H1 (cell line): ENCODE results near the gene AIRE. TPM values are rescaled to one million over a fixed set of nuclear protein-coding genes. Genes with fewer than 3 reads are reported as not detected.

Experiments
- CTCF ChIA-PET: fragments of 300-600 bp; sonication (Branson Sonifier 250); formaldehyde crosslinking; loops from one replicate; lab custom pipeline; 2021; ENCODE audit not compliant: partially characterized antibody; lab: Charles Lee
- POLR2A ChIA-PET: fragments of 300-600 bp; sonication (Branson Sonifier 250); formaldehyde crosslinking; loops from one replicate; lab custom pipeline; 2021; ENCODE audit warnings: inconsistent platforms; ENCODE audit not compliant: partially characterized antibody; lab: Charles Lee
- DNase-seq, 2 experiments: peaks; one replicate each; pipeline versions ENCODE4 v3.0.0 to v3.0.0-alpha.2; 2010 to 2022; ENCODE audit warnings: low spot score in 2 of 2, low read depth in 1 of 2, mixed read lengths in 1 of 2
- FAIRE-seq: peaks from 2 replicates; lab custom pipeline; 2011; peaks lifted over from hg19 to GRCh38; lab: Jason Lieb, UNC
- H2AFZ ChIP-seq: 2 replicates; pipeline ENCODE4 v1.8.1; 2012; ENCODE audit warnings: low read length, inconsistent platforms
- H2AK5ac ChIP-seq: 2 replicates; pipeline ENCODE4 v1.6.1; 2013; ENCODE audit warnings: low read depth, low read length
- H2BK120ac ChIP-seq: replicated peaks from 2 replicates; pipeline ENCODE3; 2013; ENCODE audit warnings: low read depth, low read length, inconsistent platforms
- H2BK12ac ChIP-seq: 2 replicates; pipeline ENCODE4 v1.6.1; 2013; ENCODE audit warnings: low read depth, low read length
- H2BK15ac ChIP-seq: 2 replicates; pipeline ENCODE4 v1.6.1; 2013; ENCODE audit warnings: low read length
- H2BK20ac ChIP-seq: 2 replicates; pipeline ENCODE4 v1.6.1; 2013; ENCODE audit warnings: low read length
- H2BK5ac ChIP-seq: 2 replicates; pipeline ENCODE4 v1.6.1; 2013; ENCODE audit warnings: low read depth, low read length
- H3K14ac ChIP-seq: 2 replicates; pipeline ENCODE4 v1.6.1; 2013; ENCODE audit warnings: inconsistent platforms; ENCODE audit not compliant: insufficient read length
- H3K18ac ChIP-seq: 2 replicates; pipeline ENCODE4 v1.6.1; 2013; ENCODE audit warnings: low read length; ENCODE audit errors: extremely low read depth
- H3K23ac ChIP-seq: 2 replicates; pipeline ENCODE4 v1.6.1; 2013; ENCODE audit warnings: inconsistent platforms; ENCODE audit not compliant: insufficient read length
- H3K23me2 ChIP-seq: 2 replicates; pipeline ENCODE4 v1.6.1; 2013; ENCODE audit warnings: low read depth, low read length
- H3K27ac ChIP-seq: 2 replicates; pipeline ENCODE4 v1.6.1; 2011; ENCODE audit warnings: low read depth, low read length, inconsistent platforms
- H3K27me3 ChIP-seq, 4 experiments: replicated peaks in 1 of 4; 1 replicate in 1 of 4; 2 replicates in 3 of 4; pipeline versions ENCODE4 v1.6.1 to v1.8.1; 2011 to 2013; ENCODE audit warnings: low read length in 3 of 4, mild to moderate bottlenecking in 3 of 4, inconsistent platforms in 2 of 4, mixed read lengths in 2 of 4, moderate library complexity in 1 of 4; ENCODE audit not compliant: control insufficient read depth in 3 of 4, insufficient read depth in 3 of 4; ENCODE audit errors: extremely low read depth in 1 of 4
- H3K36me3 ChIP-seq, 4 experiments: 2 replicates each; pipeline versions ENCODE4 v1.6.1 to v1.8.1; 2011 to 2013; ENCODE audit warnings: mild to moderate bottlenecking in 4 of 4, low read length in 3 of 4, moderate library complexity in 2 of 4, control low read depth in 1 of 4, inconsistent platforms in 1 of 4; ENCODE audit not compliant: insufficient read depth in 4 of 4, control insufficient read depth in 2 of 4
- H3K4ac ChIP-seq: replicated peaks from 2 replicates; pipeline ENCODE3; 2013; ENCODE audit warnings: low read length, low read depth, mixed read lengths, inconsistent platforms; ENCODE audit not compliant: insufficient read length
- H3K4me1 ChIP-seq, 4 experiments: replicated peaks in 1 of 4; 1 replicate in 1 of 4; 2 replicates in 3 of 4; pipeline versions ENCODE4 v1.6.1 to v1.8.1; 2011 to 2013; ENCODE audit warnings: low read length in 3 of 4, inconsistent platforms in 2 of 4, mixed read lengths in 1 of 4; ENCODE audit not compliant: insufficient read depth in 4 of 4, control insufficient read depth in 3 of 4
- H3K4me2 ChIP-seq, 2 experiments: 2 replicates each; pipeline versions ENCODE4 v1.6.1 to v1.8.1; 2011 to 2013; ENCODE audit warnings: low read depth in 2 of 2, low read length in 2 of 2, control low read depth in 1 of 2, inconsistent platforms in 1 of 2, mild to moderate bottlenecking in 1 of 2; ENCODE audit not compliant: insufficient read depth in 1 of 2
- H3K4me3 ChIP-seq, 4 experiments: fragments of 200-600, 300-600 bp in 1 of 4; sonication (generic), shearing (Covaris generic), sonication (Bioruptor Twin) in 1 of 4; 2 replicates each; pipeline versions ENCODE4 v1.5.1 to v1.8.1; 2011 to 2016; ENCODE audit warnings: low read length in 4 of 4, low read depth in 3 of 4, control low read depth in 2 of 4, inconsistent platforms in 2 of 4, mild to moderate bottlenecking in 2 of 4, mixed read lengths in 1 of 4, moderate library complexity in 1 of 4; ENCODE audit not compliant: insufficient read depth in 2 of 4; ENCODE audit errors: extremely low read depth in 1 of 4
- H3K56ac ChIP-seq: replicated peaks from 2 replicates; pipeline ENCODE3; 2013; ENCODE audit warnings: low read depth, mild to moderate bottlenecking, mixed read lengths, low read length, inconsistent platforms; ENCODE audit not compliant: insufficient read length
- H3K79me1 ChIP-seq: 2 replicates; pipeline ENCODE4 v1.6.1; 2013; ENCODE audit warnings: low read depth, low read length, control low read depth
- H3K79me2 ChIP-seq, 2 experiments: 2 replicates each; pipeline versions ENCODE4 v1.6.1 to v1.8.1; 2012 to 2013; ENCODE audit warnings: low read length in 2 of 2, mild to moderate bottlenecking in 2 of 2, inconsistent platforms in 1 of 2; ENCODE audit not compliant: insufficient read depth in 2 of 2, control insufficient read depth in 1 of 2
- H3K9ac ChIP-seq, 4 experiments: replicated peaks in 1 of 4; 1 replicate in 1 of 4; 2 replicates in 3 of 4; pipeline versions ENCODE4 v1.6.1 to v1.8.1; 2011 to 2013; ENCODE audit warnings: low read depth in 3 of 4, low read length in 3 of 4, control low read depth in 2 of 4, mild to moderate bottlenecking in 2 of 4, moderate library complexity in 2 of 4, inconsistent platforms in 1 of 4; ENCODE audit errors: extremely low read depth in 1 of 4
- H3K9me3 ChIP-seq, 2 experiments: 2 replicates each; pipeline versions ENCODE4 v1.6.1 to v1.8.1; 2012 to 2013; ENCODE audit warnings: mild to moderate bottlenecking in 2 of 2, moderate library complexity in 2 of 2, control low read depth in 1 of 2, inconsistent platforms in 1 of 2, low read depth in 1 of 2, low read length in 1 of 2, mixed read lengths in 1 of 2; ENCODE audit not compliant: insufficient read depth in 2 of 2
- H4K20me1 ChIP-seq, 2 experiments: replicated peaks in 1 of 2; 2 replicates each; pipeline versions ENCODE3 to v1.8.1; 2011 to 2013; ENCODE audit warnings: inconsistent platforms in 2 of 2, low read length in 2 of 2, mild to moderate bottlenecking in 1 of 2; ENCODE audit not compliant: insufficient read depth in 2 of 2, control insufficient read depth in 1 of 2
- H4K5ac ChIP-seq: 2 replicates; pipeline ENCODE4 v1.6.1; 2013; ENCODE audit warnings: low read length, low read depth, mixed read lengths, inconsistent platforms; ENCODE audit not compliant: insufficient read length
- H4K8ac ChIP-seq: 2 replicates; pipeline ENCODE4 v1.8.0; 2013; ENCODE audit warnings: mild to moderate bottlenecking, moderate library complexity, low read length, inconsistent platforms; ENCODE audit not compliant: insufficient read depth; ENCODE audit errors: extremely low read depth
- H4K91ac ChIP-seq: replicated peaks from 2 replicates; pipeline ENCODE3; 2013; ENCODE audit warnings: low read length, mixed read lengths, inconsistent platforms; ENCODE audit not compliant: insufficient read length
- ATF3 ChIP-seq: IDR thresholded peaks from 2 replicates; pipeline ENCODE4 v1.6.1; 2011; ENCODE audit warnings: low read depth, mild to moderate bottlenecking, low read length; ENCODE audit not compliant: insufficient read depth
- BRCA1 ChIP-seq: IDR thresholded peaks from 2 replicates; pipeline ENCODE4 v1.6.1; 2012; ENCODE audit warnings: low read depth, low read length, improper control_type of control experiment
- CHD1 ChIP-seq: IDR thresholded peaks from 2 replicates; pipeline ENCODE4 v1.6.1; 2012; ENCODE audit warnings: low read depth, low read length, improper control_type of control experiment
- KDM4A ChIP-seq: IDR thresholded peaks from one replicate; pipeline ENCODE4 v1.7.1; 2012; ENCODE audit warnings: low read depth, mild to moderate bottlenecking, moderate library complexity, low read length, inconsistent platforms; ENCODE audit not compliant: severe bottlenecking
- MAX ChIP-seq: IDR thresholded peaks from 2 replicates; pipeline ENCODE4 v1.6.1; 2012; ENCODE audit warnings: inconsistent platforms
- RFX5 ChIP-seq: IDR thresholded peaks from 2 replicates; pipeline ENCODE4 v1.6.1; 2011; ENCODE audit warnings: low read depth, low read length, improper control_type of control experiment, borderline replicate concordance
- RNF2 ChIP-seq: fragments of 200-900, 300-1000 bp; sonication (generic); IDR thresholded peaks from 2 replicates; pipeline ENCODE4 v1.7.1; 2016; ENCODE audit warnings: borderline replicate concordance, low read depth, mild to moderate bottlenecking, antibody characterized with exemption, low read length; ENCODE audit not compliant: poor library complexity, severe bottlenecking; ENCODE audit errors: missing control alignments
- SAP30 ChIP-seq: fragments of 300-600 bp; sonication (generic); IDR thresholded peaks from 2 replicates; pipeline ENCODE4 v1.7.1; 2012; ENCODE audit warnings: low read length, moderate library complexity, mild to moderate bottlenecking, inconsistent platforms; ENCODE audit not compliant: insufficient read depth, insufficient replicate concordance
- SUZ12 ChIP-seq: fragments of 200-600 bp; sonication (generic); IDR thresholded peaks from 2 replicates; pipeline ENCODE4 v1.6.1; 2012; ENCODE audit warnings: mild to moderate bottlenecking, inconsistent platforms, low read length, moderate library complexity, mixed read lengths
- TAF1 ChIP-seq: IDR thresholded peaks from 2 replicates; pipeline ENCODE4 v1.6.1; 2011; ENCODE audit warnings: mild to moderate bottlenecking, low read depth, low read length
- TEAD4 ChIP-seq: IDR thresholded peaks from 2 replicates; pipeline ENCODE4 v1.6.1; 2012; ENCODE audit warnings: low read depth, low read length, inconsistent platforms, mixed read lengths
- WGBS, 2 experiments: shearing (Covaris generic) in 1 of 2; methylation state at CpG; one replicate each; pipeline versions ENCODE4 v1.1.6 to v1.1.7; 2013 to 2015; ENCODE audit warnings: low lambda C conversion rate in 2 of 2, mixed read lengths in 2 of 2, inconsistent platforms in 1 of 2, low coverage in 1 of 2, missing lambda C conversion rate in 1 of 2; ENCODE audit not compliant: insufficient replicate concordance in 2 of 2, insufficient coverage in 1 of 2, insufficient read length in 1 of 2; ENCODE audit errors: extremely low coverage in 1 of 2, missing lambda C conversion rate in 1 of 2; 5-methylcytosine and 5-hydroxymethylcytosine counted together
- polyA plus RNA-seq, 7 experiments: library from polyadenylated mRNA; depleted of rRNA in 3 of 7; stranded (reverse) in 5 of 7; unstranded in 2 of 7; fragments of >200 nt in 5 of 7; fragments of 200-250 nt in 2 of 7; gene quantifications; 1 replicate in 5 of 7; 2 replicates in 1 of 7; 4 replicates in 1 of 7; pipeline versions ENCODE4 v1.2.1 to v1.2.3, GENCODE V29; 2011 to 2013; ENCODE audit warnings: missing spikeins in 2 of 7, mixed read lengths in 2 of 7
- total RNA-seq: library from RNA; stranded (reverse); fragmentation: NEBNext Ultra II Directional; extraction: Animal tissue kit (Norgen Biotek cat#: 25700); gene quantifications from 2 replicates; pipeline ENCODE4 v1.2.1, GENCODE V29; 2021

The AIRE gene
- total and polyA plus RNA-seq, 2 of the 8 experiments (the other 6 are each of a cell fraction or from before 2014, with no cell fraction given), result 0.09 TPM; not detected in 1

- no peak overlapping the region for H2BK20ac ChIP-seq
- no peak overlapping the region for H4K91ac ChIP-seq
- H4K5ac ChIP-seq, result no peak overlapping the region
- H3K14ac ChIP-seq, result no peak overlapping the region
- no peaks in the 10 kb centered on the region; the same call in 1 of the 2 replicates for H3K23me2 ChIP-seq
- H3K4me2 ChIP-seq, result no peak overlapping the region
- H3K9me3 ChIP-seq, result no peaks in the 10 kb centered on the region
- no peak overlapping the region for H3K56ac ChIP-seq
- H2BK12ac ChIP-seq, result no peak overlapping the region
- DNase-seq (no peak), FAIRE-seq (no peak)
- no peaks in the 10 kb centered on the region; a peak in 2 of 7 replicates for H3K4me1 ChIP-seq
- H3K36me3 ChIP-seq, result no peaks in the 10 kb centered on the region
- no peak overlapping the region for H3K9ac ChIP-seq
- H2BK5ac ChIP-seq, result no peak overlapping the region
- H2AFZ ChIP-seq, result no peak overlapping the region
- no peak overlapping the region for H3K27ac ChIP-seq
- H3K79me2 ChIP-seq, result no peaks in the 10 kb centered on the region
- 87% methylated on average over 8 of the region's 8 CpGs; no CpG with 5 or more reads in 1 of the 2 experiments for WGBS, 2 experiments
- no peak overlapping the region for H3K4me3 ChIP-seq
- no peak overlapping the region for H2BK120ac ChIP-seq
- H3K18ac ChIP-seq, result no peak overlapping the region
- no peak overlapping the region for H2BK15ac ChIP-seq
- CTCF ChIA-PET, result interaction anchor here (0.7 to 2.3 kb wide), 3 partner anchors 10 to 18 kb away, joined by 3 to 11 read pairs (median 3); partner anchors contain the start of gene AIRE
- H3K4ac ChIP-seq, result no peak overlapping the region
- H4K20me1 ChIP-seq, result no peaks in the 10 kb centered on the region
- H2AK5ac ChIP-seq, result no peak overlapping the region
- H4K8ac ChIP-seq, result no peak overlapping the region
- H3K27me3 ChIP-seq, result no peaks in the 10 kb centered on the region
- H3K79me1 ChIP-seq, result no peaks in the 10 kb centered on the region
- H3K23ac ChIP-seq, result no peak overlapping the region
- POLR2A ChIA-PET, result interaction anchor here (0.7 to 1.0 kb wide), 3 partner anchors 13 to 219 kb away, joined by 3 to 4 read pairs (median 3); no protein-coding TSS in a partner anchor
- TF ChIP-seq SAP30 (no peak), SUZ12 (no peak), ATF3 (no peak), CHD1 (no peak), TAF1 (no peak), KDM4A (no peak), TEAD4 (no peak), RFX5 (no peak), RNF2 (no peak), MAX (no peak), BRCA1 (no peak)
These were observed 16.6 kb upstream of the AIRE start for GRCh38 chr21:44269090-44269489.
